ENCODE data around the gene HEXD. TPM values are rescaled to one million over a fixed set of nuclear protein-coding genes. Genes with fewer than 3 reads are reported as not detected.

The HEXD gene
- total RNA-seq, 1 experiment from 2014 or later: 29.5 TPM

DNA sequence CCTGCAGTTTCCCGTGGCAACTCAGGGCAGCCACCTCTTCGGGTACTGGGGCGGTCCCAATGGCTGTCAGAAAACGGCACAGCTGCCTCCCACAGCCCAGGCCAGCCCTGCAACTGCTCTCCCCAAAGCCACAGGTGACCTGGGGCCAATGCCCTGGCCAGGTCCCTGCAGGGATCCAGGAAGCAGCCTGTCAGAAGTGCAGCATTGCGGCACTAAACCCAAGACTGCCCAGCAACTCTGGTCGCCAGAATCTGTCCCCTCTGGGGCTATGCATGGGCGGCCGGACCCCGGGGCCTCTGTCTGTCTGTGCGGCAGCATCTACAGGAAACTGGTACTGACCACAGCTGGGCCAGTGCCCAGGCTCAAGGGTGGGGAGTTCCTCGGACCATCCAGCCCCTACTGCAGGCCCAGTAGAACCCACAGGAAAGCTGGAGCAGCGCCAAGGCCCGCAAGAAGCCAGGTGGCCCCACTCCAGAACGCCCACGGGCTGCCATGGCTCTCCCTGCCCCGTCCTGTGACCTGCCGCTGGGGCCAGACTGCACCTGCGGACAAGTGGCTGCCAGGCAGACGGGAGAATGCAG is 26.9 kb downstream of the HEXD start:
- peaks cover 1% of the 10 kb centered on the region; the same call in 1 of the 2 replicates for H3K36me3 ChIP-seq (ENCODE audit: control insufficient read depth, insufficient read depth, low read length)
- intact Hi-C loops (cut with micrococcal nuclease; ENCODE audit: unreplicated experiment): no loop called here
- no peaks in the 10 kb centered on the region for H3K9me3 ChIP-seq
- Mint-ChIP-seq H3K4me3 (ENCODE audit: unreplicated experiment) (no peak overlapping the region), H3K9me3 (ENCODE audit: unreplicated experiment) (no peaks in the 10 kb centered on the region), H3K27me3 (ENCODE audit: insufficient read depth, unreplicated experiment) (no peaks in the 10 kb centered on the region), H3K4me1 (ENCODE audit: low read depth, unreplicated experiment) (no peaks in the 10 kb centered on the region), H3K27ac (ENCODE audit: unreplicated experiment) (no peak overlapping the region), H3K36me3 (ENCODE audit: insufficient read depth, unreplicated experiment) (peaks cover 40% of the 10 kb centered on the region)
- no peaks in the 10 kb centered on the region for H3K27me3 ChIP-seq (replicated peaks; ENCODE audit: control insufficient read depth, insufficient read depth, low read length)
- H3K4me3 ChIP-seq (ENCODE audit: low read depth, low read length): no peak overlapping the region
- TF ChIP-seq CTCF (IDR thresholded peaks at IDR 0.05; ENCODE audit: insufficient read depth in 1 of 2, low read depth in 1 of 2, low read length in 1 of 2, severe bottlenecking in 1 of 2, unreplicated experiment in 1 of 2): no peak
- ChIA-PET CTCF (no interaction called here), POLR2A (no interaction called here)
- no peak for DNase-seq
- BruUV-seq (replicated peaks): no TSS peak
- peaks cover 7% of the 10 kb centered on the region; the same call in 1 of the 2 replicates for H3K4me1 ChIP-seq

DNA sequence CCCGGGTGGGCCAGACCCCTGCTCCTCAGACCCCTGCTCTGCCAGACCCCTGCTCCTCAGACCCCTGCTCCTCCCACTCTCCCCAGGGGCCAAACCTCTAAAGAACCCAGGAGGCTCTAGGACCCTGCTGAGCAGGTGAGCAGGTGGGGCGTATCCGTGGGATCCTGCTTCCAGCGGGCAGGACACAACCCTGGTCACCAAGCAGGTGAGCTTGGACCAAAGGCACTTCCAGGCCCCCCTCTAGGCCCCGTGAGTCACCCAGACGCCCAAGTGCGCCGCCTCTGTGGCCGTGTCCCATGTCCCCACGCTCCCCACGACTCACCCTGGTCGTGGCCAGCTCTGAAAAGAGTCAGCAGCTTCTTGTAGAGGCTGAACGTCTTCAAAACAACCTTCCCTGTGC is 27.4 kb downstream of the HEXD start:
- H3K9me3 ChIP-seq: no peaks in the 10 kb centered on the region
- DNase-seq: no peak
- H3K27me3 ChIP-seq (replicated peaks; ENCODE audit: control insufficient read depth, insufficient read depth, low read length): no peaks in the 10 kb centered on the region
- Mint-ChIP-seq H3K36me3 (ENCODE audit: insufficient read depth, unreplicated experiment) (peaks cover 38% of the 10 kb centered on the region), H3K4me1 (ENCODE audit: low read depth, unreplicated experiment) (no peaks in the 10 kb centered on the region), H3K9me3 (ENCODE audit: unreplicated experiment) (no peaks in the 10 kb centered on the region), H3K27ac (ENCODE audit: unreplicated experiment) (no peak overlapping the region), H3K4me3 (ENCODE audit: unreplicated experiment) (no peak overlapping the region), H3K27me3 (ENCODE audit: insufficient read depth, unreplicated experiment) (no peaks in the 10 kb centered on the region)
- ChIA-PET CTCF (no interaction called here), POLR2A (no interaction called here)
- H3K36me3 ChIP-seq (ENCODE audit: control insufficient read depth, insufficient read depth, low read length): peaks cover 1% of the 10 kb centered on the region; the same call in 1 of the 2 replicates
- no peak overlapping the region for H3K4me3 ChIP-seq (ENCODE audit: low read depth, low read length)
- peaks cover 7% of the 10 kb centered on the region; the same call in 1 of the 2 replicates for H3K4me1 ChIP-seq
- no peak for TF ChIP-seq CTCF (IDR thresholded peaks at IDR 0.05; ENCODE audit: insufficient read depth in 1 of 2, low read depth in 1 of 2, low read length in 1 of 2, severe bottlenecking in 1 of 2, unreplicated experiment in 1 of 2)
- intact Hi-C loops (cut with micrococcal nuclease; ENCODE audit: unreplicated experiment): no loop called here
- BruUV-seq (replicated peaks): no TSS peak

DNA sequence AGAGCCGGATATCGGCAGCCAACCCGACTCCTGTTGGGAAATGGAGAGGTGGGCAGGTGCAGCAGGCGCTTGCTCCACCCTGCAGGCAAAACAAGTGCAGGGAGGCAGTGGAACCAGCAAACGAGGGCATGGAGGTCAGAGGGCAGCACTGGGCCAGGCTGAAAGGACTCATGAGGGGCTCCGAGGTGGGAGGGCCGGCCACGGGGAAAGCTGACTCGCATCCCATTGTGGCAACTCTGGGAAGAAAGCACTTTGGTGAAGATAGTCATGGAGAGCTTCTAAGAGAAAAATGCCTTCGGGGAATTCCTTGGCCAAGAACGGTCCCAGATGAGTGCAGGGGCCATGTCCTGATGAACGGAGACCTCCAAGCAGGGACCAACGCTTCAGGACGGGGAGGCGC is 28.0 kb downstream of the HEXD start:
- POLR2A ChIA-PET: no interaction called here
- no TSS peak for BruUV-seq (replicated peaks)
- no peaks in the 10 kb centered on the region for H3K9me3 ChIP-seq
- no peak overlapping the region for H3K4me3 Mint-ChIP-seq (ENCODE audit: unreplicated experiment)
- no peak for DNase-seq
- CTCF ChIA-PET: no interaction called here
- peaks cover 9% of the 10 kb centered on the region for H3K4me1 ChIP-seq
- H3K27ac Mint-ChIP-seq (ENCODE audit: unreplicated experiment): no peak overlapping the region
- peaks cover 1% of the 10 kb centered on the region; the same call in 1 of the 2 replicates for H3K36me3 ChIP-seq (ENCODE audit: control insufficient read depth, insufficient read depth, low read length)
- H3K9me3 Mint-ChIP-seq (ENCODE audit: unreplicated experiment): no peaks in the 10 kb centered on the region
- no peaks in the 10 kb centered on the region for H3K27me3 Mint-ChIP-seq (ENCODE audit: insufficient read depth, unreplicated experiment)
- peaks cover 38% of the 10 kb centered on the region for H3K36me3 Mint-ChIP-seq (ENCODE audit: insufficient read depth, unreplicated experiment)
- no peak overlapping the region for H3K4me3 ChIP-seq (ENCODE audit: low read depth, low read length)
- H3K27me3 ChIP-seq (replicated peaks; ENCODE audit: control insufficient read depth, insufficient read depth, low read length): no peaks in the 10 kb centered on the region
- no peak for TF ChIP-seq CTCF (IDR thresholded peaks at IDR 0.05; ENCODE audit: insufficient read depth in 1 of 2, low read depth in 1 of 2, low read length in 1 of 2, severe bottlenecking in 1 of 2, unreplicated experiment in 1 of 2)
- no peaks in the 10 kb centered on the region for H3K4me1 Mint-ChIP-seq (ENCODE audit: low read depth, unreplicated experiment)
- intact Hi-C loops (cut with micrococcal nuclease; ENCODE audit: unreplicated experiment): no loop called here
